Sigmoid colon (tissue), 7 donors: ENCODE results near the gene ITPK1. TPM values are rescaled to one million over a fixed set of nuclear protein-coding genes. Genes with fewer than 3 reads are reported as not detected.

Experiments used
- DNase-seq: peaks from one replicate; pipeline ENCODE4 v3.0.0-alpha.2; 2019
- H3K27ac ChIP-seq, 4 donors: fragments of 200-600 bp; sonication (generic); one replicate each; pipeline ENCODE4 v1.5.1; 2016 to 2019; ENCODE audit warnings: mild to moderate bottlenecking in 1 of 4
- H3K27me3 ChIP-seq, 3 donors: fragments of 200-600 bp; sonication (generic); one replicate each; pipeline ENCODE4 v1.5.1; 2019; ENCODE audit warnings: mild to moderate bottlenecking in 1 of 3
- H3K36me3 ChIP-seq, 4 donors: fragments of 200-600 bp; sonication (generic); one replicate each; pipeline ENCODE4 v1.5.1; 2016 to 2019
- H3K4me1 ChIP-seq, 4 donors: fragments of 200-600 bp; sonication (generic); one replicate each; pipeline ENCODE4 v1.5.1; 2017 to 2019
- H3K4me3 ChIP-seq, 4 donors: fragments of 200-600 bp; sonication (generic); one replicate each; pipeline ENCODE4 v1.5.1; 2017 to 2019; ENCODE audit warnings: mild to moderate bottlenecking in 2 of 4, moderate library complexity in 1 of 4
- H3K9me3 ChIP-seq, 4 donors: fragments of 200-600 bp in 3 of 4; sonication (generic) in 3 of 4; one replicate each; pipeline versions ENCODE4 v1.5.1 to v1.6.1; 2013 to 2019
- CTCF ChIP-seq, 4 experiments: fragments of 450-650 bp in 3 of 4; fragments of 200-600 bp in 1 of 4; IDR thresholded peaks; one replicate each; pipeline ENCODE4 v1.5.1; 2016 to 2019; ENCODE audit warnings: antibody characterized with exemption in 4 of 4, mild to moderate bottlenecking in 3 of 4, moderate library complexity in 2 of 4
- EP300 ChIP-seq, 4 donors: sonication (generic); formaldehyde crosslinking; IDR thresholded peaks; one replicate each; pipeline ENCODE4 v1.6.1; 2017; ENCODE audit warnings: antibody characterized with exemption in 4 of 4
- POLR2A ChIP-seq, 2 donors: fragments of 450-650 bp; IDR thresholded peaks; one replicate each; pipeline ENCODE4 v1.6.1; 2016; ENCODE audit warnings: antibody characterized with exemption in 2 of 2, mild to moderate bottlenecking in 2 of 2, moderate library complexity in 2 of 2
- POLR2AphosphoS5 ChIP-seq, 4 donors: sonication (generic); formaldehyde crosslinking; IDR thresholded peaks; one replicate each; pipeline ENCODE4 v1.6.1; 2017; ENCODE audit warnings: antibody characterized with exemption in 4 of 4
- WGBS, 2 donors: extraction: QIAGEN DNeasy Blood & Tissue Kit; methylation state at CpG; one replicate each; pipeline ENCODE4 v1.1.7; 2013; 5-methylcytosine and 5-hydroxymethylcytosine counted together
- intact Hi-C: fragments of 100-400 bp; cut with DNase I; formaldehyde crosslinking; loops from one replicate; pipeline ENCODE4 v1.15.1; 2023
- polyA plus RNA-seq, 3 donors: library from polyadenylated mRNA; stranded (reverse); fragments of 200-250 nt; gene quantifications; one replicate each; pipeline ENCODE4 v1.2.3, GENCODE V29; 2013
- total RNA-seq, 4 donors: library from RNA; depleted of rRNA; stranded (reverse); fragments of >200 nt; gene quantifications; one replicate each; pipeline ENCODE4 v1.1.0, GENCODE V29; 2016
- donor health status: healthy with polysubstance abuse.
- donor health status: Bipolar disorder and iron deficiency.
- donor health status: healthy.

ITPK1 gene
- total and polyA plus RNA-seq, 7 donors: 39.8 to 75.4 (median 61.8) TPM

DNA sequence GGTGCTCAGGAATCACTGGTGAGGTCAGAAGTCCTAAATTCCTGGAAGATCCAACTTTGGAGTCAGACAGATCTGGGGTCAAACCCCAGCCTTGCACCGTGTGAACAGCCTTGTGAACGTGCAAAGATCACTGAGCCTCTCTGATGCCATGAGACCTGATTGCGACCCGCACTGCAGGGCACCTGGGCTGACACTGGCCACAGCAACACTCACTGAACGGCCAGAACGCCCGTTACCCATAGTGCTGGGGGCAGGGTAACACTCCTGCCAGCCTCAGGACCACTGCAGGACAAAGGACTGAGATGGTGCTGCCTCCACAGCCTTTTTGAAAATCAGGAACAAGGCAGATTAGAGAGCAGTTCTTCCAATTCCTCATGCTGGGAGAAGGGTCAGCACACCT is 164.5 kb downstream of the ITPK1 start:
- Histone ChIP-seq H3K27me3 (no peaks in the 10 kb centered on the region), H3K27ac (no peak overlapping the region), H3K4me1 (peaks cover 0 to 15% (median 5%) of the 10 kb centered on the region in 4 donors), H3K9me3 (no peaks in the 10 kb centered on the region), H3K4me3 (no peak overlapping the region), H3K36me3 (peaks cover 6 to 52% (median 18%) of the 10 kb centered on the region in 4 donors)
- 96% methylated on average over 7 of the region's 7 CpGs for WGBS, 2 donors
- intact Hi-C loops: no loop called here
- DNase-seq: no peak
- TF ChIP-seq POLR2AphosphoS5 (IDR thresholded peaks at IDR 0.05): no peak
- no peak for TF ChIP-seq CTCF (IDR thresholded peaks at IDR 0.05)
- no peak for TF ChIP-seq POLR2A (IDR thresholded peaks at IDR 0.05)
- no peak for TF ChIP-seq EP300 (IDR thresholded peaks at IDR 0.05)

DNA sequence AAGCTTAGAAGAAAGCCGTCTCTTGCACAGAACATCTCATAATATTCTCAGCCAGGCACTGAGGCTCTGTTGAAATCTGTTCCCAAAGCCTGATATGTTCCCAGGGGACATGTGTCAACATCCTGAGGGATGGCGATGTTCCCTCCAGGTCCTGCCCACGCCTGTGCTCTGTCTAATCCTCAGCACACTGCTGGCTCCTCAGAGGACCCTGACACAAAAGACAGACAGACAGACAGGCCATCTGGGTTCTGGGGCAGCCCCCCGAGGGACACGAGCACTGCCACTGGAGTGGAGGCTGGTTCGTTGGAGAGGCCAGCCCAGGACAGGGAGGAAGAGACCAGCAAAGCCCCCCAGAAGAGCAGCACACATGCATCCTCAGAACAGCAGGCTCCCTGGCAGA is 165.0 kb downstream of the ITPK1 start:
- WGBS, 2 donors: 88 to 96% methylated on average over 6 of the region's 6 CpGs
- no peaks in the 10 kb centered on the region for H3K27me3 ChIP-seq
- H3K36me3 ChIP-seq: peaks cover 7 to 57% (median 22%) of the 10 kb centered on the region in 4 donors

DNA sequence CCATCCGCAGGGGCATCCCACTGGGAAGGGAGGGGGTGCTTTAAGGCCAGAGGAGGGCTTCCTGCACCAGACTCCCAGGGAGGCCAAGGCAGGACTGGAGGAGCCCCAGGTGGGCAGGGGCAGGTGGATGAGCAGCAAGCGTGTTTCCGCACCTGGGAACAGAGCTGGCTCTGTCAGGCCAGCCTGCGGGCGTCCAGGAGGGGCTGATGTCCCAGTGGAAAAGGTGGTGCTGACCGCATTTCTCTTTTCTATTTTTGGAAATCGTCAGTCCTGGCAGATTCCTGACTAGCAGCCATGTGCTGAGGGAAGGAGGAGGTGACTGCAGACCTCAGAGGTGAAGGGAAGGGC is 165.6 kb downstream of the ITPK1 start:
- DNase-seq: no peak
- intact Hi-C loops: no loop called here
- peak overlapping the region in 1 of 4 donors; percentile 50 for H3K27ac ChIP-seq
- no peak overlapping the region for H3K4me3 ChIP-seq
- H3K4me1 ChIP-seq: peaks cover 0 to 15% (median 5%) of the 10 kb centered on the region in 4 donors
- no peaks in the 10 kb centered on the region for H3K27me3 ChIP-seq
- H3K36me3 ChIP-seq: peaks cover 13 to 63% (median 28%) of the 10 kb centered on the region in 4 donors
- 92 to 94% methylated on average over 7 of the region's 7 CpGs for WGBS, 2 donors
- no peaks in the 10 kb centered on the region for H3K9me3 ChIP-seq
- TF ChIP-seq EP300 (IDR thresholded peaks at IDR 0.05) (no peak), CTCF (IDR thresholded peaks at IDR 0.05) (no peak), POLR2AphosphoS5 (IDR thresholded peaks at IDR 0.05) (no peak), POLR2A (IDR thresholded peaks at IDR 0.05) (no peak)

More for the DNA sequence above, 165.0 kb downstream of the ITPK1 start:
- peaks cover 0 to 15% (median 5%) of the 10 kb centered on the region in 4 donors for H3K4me1 ChIP-seq
- no peak overlapping the region for H3K4me3 ChIP-seq
- peak overlapping the region in 1 of 4 donors; percentile 50 for H3K27ac ChIP-seq
- H3K9me3 ChIP-seq: no peaks in the 10 kb centered on the region
- DNase-seq: no peak
- intact Hi-C loops: no loop called here
- TF ChIP-seq POLR2A (IDR thresholded peaks at IDR 0.05) (no peak), EP300 (IDR thresholded peaks at IDR 0.05) (no peak), CTCF (IDR thresholded peaks at IDR 0.05) (no peak), POLR2AphosphoS5 (IDR thresholded peaks at IDR 0.05) (no peak)

GRCh38 chr14:92949496-92950192 is 166.1 kb downstream of the ITPK1 start:
- H3K9me3 ChIP-seq: no peaks in the 10 kb centered on the region
- H3K4me1 ChIP-seq: peaks cover 0 to 15% (median 5%) of the 10 kb centered on the region in 4 donors
- TF ChIP-seq EP300 (IDR thresholded peaks at IDR 0.05) (no peak), POLR2AphosphoS5 (IDR thresholded peaks at IDR 0.05) (no peak), CTCF (IDR thresholded peaks at IDR 0.05) (no peak), POLR2A (IDR thresholded peaks at IDR 0.05) (no peak)
- peak overlapping the region in 1 of 4 donors; percentile 50 for H3K27ac ChIP-seq
- 95 to 96% methylated on average over 24 of the region's 24 CpGs for WGBS, 2 donors
- no peak overlapping the region for H3K4me3 ChIP-seq
- peaks cover 13 to 66% (median 32%) of the 10 kb centered on the region in 4 donors for H3K36me3 ChIP-seq
- no peaks in the 10 kb centered on the region for H3K27me3 ChIP-seq
- no peak for DNase-seq
- intact Hi-C loops: no loop called here
